ENCODE results near the gene TMEM242. TPM values are rescaled to one million over a fixed set of nuclear protein-coding genes. Genes with fewer than 3 reads are reported as not detected.

TMEM242 gene
- total and polyA plus RNA-seq, 2 of the 8 experiments (the other 6 are each of a cell fraction or from before 2014, with no cell fraction given): 2.4 to 9.0 TPM

DNA sequence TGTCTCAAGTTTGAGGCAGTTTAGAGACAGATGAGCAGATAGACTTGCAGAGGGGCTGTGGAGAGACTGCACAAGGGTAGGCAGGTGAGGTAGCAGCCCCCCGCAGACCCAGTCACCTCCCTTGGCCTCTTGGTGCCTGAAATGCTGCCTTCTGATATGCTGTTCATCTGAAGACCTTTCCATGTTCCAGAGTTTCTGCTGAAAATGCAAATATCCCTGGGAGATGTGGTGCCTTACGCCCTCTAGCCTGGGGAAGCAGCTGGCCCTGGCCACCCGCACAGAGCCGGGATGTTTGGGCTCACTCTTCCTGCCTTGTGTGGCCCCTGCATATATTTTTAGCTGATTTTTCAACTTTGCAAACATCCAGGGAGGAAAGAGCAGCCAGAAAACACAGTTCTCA lies 51.4 kb downstream of the TMEM242 start:
- Histone ChIP-seq H3K56ac (replicated peaks; ENCODE audit: insufficient read length, low read depth, low read length) (no peak overlapping the region), H2AK5ac (ENCODE audit: low read depth, low read length) (no peak overlapping the region), H3K79me1 (ENCODE audit: low read depth, low read length) (no peaks in the 10 kb centered on the region; the same call in 1 of the 2 replicates), H2AFZ (ENCODE audit: low read length) (no peak overlapping the region), H2BK12ac (ENCODE audit: low read depth, low read length) (no peak overlapping the region), H3K27ac (ENCODE audit: low read depth, low read length) (no peak overlapping the region), H2BK120ac (replicated peaks; ENCODE audit: low read depth, low read length) (no peak overlapping the region), H3K18ac (ENCODE audit: extremely low read depth, low read length) (no peak overlapping the region), H3K4me2 (ENCODE audit: insufficient read depth in 1 of 2, low read depth in 2 of 2, low read length in 2 of 2) (no peak overlapping the region), H2BK15ac (ENCODE audit: low read length) (no peak overlapping the region), H4K20me1 (replicated peaks in 1 of 2; ENCODE audit: control insufficient read depth in 1 of 2, insufficient read depth in 2 of 2, low read length in 2 of 2) (peaks cover 0 to 5% of the 10 kb centered on the region in 2 experiments), H3K9me3 (ENCODE audit: insufficient read depth in 2 of 2, low read depth in 1 of 2, low read length in 1 of 2) (no peaks in the 10 kb centered on the region), H3K27me3 (replicated peaks in 1 of 4; ENCODE audit: control insufficient read depth in 3 of 4, extremely low read depth in 1 of 4, insufficient read depth in 3 of 4, low read length in 3 of 4) (peaks cover 0 to 15% (median 8%) of the 10 kb centered on the region in 4 experiments; a peak in 4 of 7 replicates), H3K79me2 (ENCODE audit: control insufficient read depth in 1 of 2, insufficient read depth in 2 of 2, low read length in 2 of 2) (no peaks in the 10 kb centered on the region), H4K91ac (replicated peaks; ENCODE audit: insufficient read length, low read length) (no peak overlapping the region), H3K23me2 (ENCODE audit: low read depth, low read length) (peaks cover 11% of the 10 kb centered on the region; the same call in 1 of the 2 replicates), H2BK5ac (ENCODE audit: low read depth, low read length) (no peak overlapping the region), H3K23ac (ENCODE audit: insufficient read length) (no peak overlapping the region), H3K4me1 (replicated peaks in 1 of 4; ENCODE audit: control insufficient read depth in 3 of 4, insufficient read depth in 4 of 4, low read length in 3 of 4) (peaks cover 2 to 12% (median 8%) of the 10 kb centered on the region in 4 experiments), H3K4ac (replicated peaks; ENCODE audit: insufficient read length, low read depth, low read length) (no peak overlapping the region), H4K8ac (ENCODE audit: extremely low read depth, insufficient read depth, low read length) (no peak overlapping the region), H4K5ac (ENCODE audit: insufficient read length, low read depth, low read length) (no peak overlapping the region), H3K36me3 (ENCODE audit: control insufficient read depth in 2 of 4, insufficient read depth in 4 of 4, low read length in 3 of 4) (no peaks in the 10 kb centered on the region), H3K4me3 (ENCODE audit: extremely low read depth in 1 of 4, insufficient read depth in 2 of 4, low read depth in 3 of 4, low read length in 4 of 4) (no peak overlapping the region), H2BK20ac (ENCODE audit: low read length) (no peak overlapping the region), H3K14ac (ENCODE audit: insufficient read length) (no peak overlapping the region), H3K9ac (replicated peaks in 1 of 4; ENCODE audit: extremely low read depth in 1 of 4, low read depth in 3 of 4, low read length in 3 of 4) (no peak overlapping the region)
- FAIRE-seq: no peak
- CTCF ChIA-PET (ENCODE audit: partially characterized antibody): interaction anchor here (0.8 to 2.2 kb wide), 9 partner anchors 10 to 45 kb away, joined by 3 to 9 read pairs (median 3); no protein-coding TSS in a partner anchor
- WGBS, 2 experiments (ENCODE audit: extremely low coverage in 1 of 2, insufficient coverage in 1 of 2, insufficient read length in 1 of 2, insufficient replicate concordance in 2 of 2, low coverage in 1 of 2, low lambda C conversion rate in 2 of 2, missing lambda C conversion rate in 1 of 2): 85% methylated on average over 4 of the region's 4 CpGs; no CpG with 5 or more reads in 1 of the 2 experiments
- no peak for DNase-seq (ENCODE audit: low read depth in 1 of 2, low spot score in 2 of 2)
- POLR2A ChIA-PET (ENCODE audit: partially characterized antibody): interaction anchor here (0.7 to 1.2 kb wide), 2 partner anchors 15 to 17 kb away, joined by 3 to 4 read pairs; no protein-coding TSS in a partner anchor
- no peak for TF ChIP-seq BRCA1 (IDR thresholded peaks at IDR 0.05; ENCODE audit: low read depth, low read length)
- TF ChIP-seq JUN (IDR thresholded peaks at IDR 0.05; ENCODE audit: low read depth, low read length): no peak

Data from H1 (cell line).